Measurements from ENCODE around the gene KRT3. TPM values are rescaled to one million over a fixed set of nuclear protein-coding genes. Genes with fewer than 3 reads are reported as not detected.
A peak's percentile ranks its signal among the peaks of the same experiment; 100 is the strongest.

The KRT3 gene
- total and polyA plus RNA-seq, 9 of the 15 experiments (the other 6 are each of a cell fraction or from before 2014, with no cell fraction given): not detected

DNA sequence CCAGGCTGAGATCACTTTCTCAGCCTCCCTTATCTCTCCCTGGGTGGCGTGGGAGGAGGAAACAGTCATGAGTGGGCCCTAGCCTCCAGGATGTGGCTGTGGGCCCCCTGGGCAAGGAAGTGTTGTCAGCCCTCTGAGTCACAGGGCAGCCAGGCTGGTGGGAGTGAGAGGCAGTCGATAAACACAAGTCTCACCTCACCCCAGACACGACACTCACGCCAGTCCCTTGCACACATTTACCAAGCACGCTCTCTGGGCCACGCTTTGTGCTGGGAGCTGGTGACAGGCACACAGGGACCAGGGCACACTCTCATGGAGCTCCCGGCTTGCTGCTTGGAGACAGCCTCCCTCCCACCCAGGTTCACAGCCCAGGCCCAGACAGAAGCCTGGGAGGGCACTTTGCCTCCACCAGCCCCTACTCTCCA, 40.1 kb upstream of the KRT3 start (continued):
- TF ChIP-seq ZBTB26 (CRISPR knock-in tag; IDR thresholded peaks at IDR 0.05) (no peak), CREB1 (IDR thresholded peaks at IDR 0.05) (no peak), CREB1 (CRISPR knock-in tag; IDR thresholded peaks at IDR 0.05) (no peak), ZSCAN32 (CRISPR knock-in tag; IDR thresholded peaks at IDR 0.05) (no peak), GABPA (tag; conservative IDR thresholded peaks at IDR 0.05; ENCODE audit: low read depth) (peak; percentile 61), MAFF (IDR thresholded peaks at IDR 0.05; ENCODE audit: low read length) (no peak), FOXP1 (CRISPR knock-in tag; IDR thresholded peaks at IDR 0.05) (no peak), XRCC3 (IDR thresholded peaks at IDR 0.05) (no peak), CEBPZ (IDR thresholded peaks at IDR 0.05; ENCODE audit: borderline replicate concordance, low read depth, low read length) (no peak), ESRRA (IDR thresholded peaks at IDR 0.05; ENCODE audit: borderline replicate concordance, low read depth) (no peak)
- TF ChIP-seq, protein P1, sequence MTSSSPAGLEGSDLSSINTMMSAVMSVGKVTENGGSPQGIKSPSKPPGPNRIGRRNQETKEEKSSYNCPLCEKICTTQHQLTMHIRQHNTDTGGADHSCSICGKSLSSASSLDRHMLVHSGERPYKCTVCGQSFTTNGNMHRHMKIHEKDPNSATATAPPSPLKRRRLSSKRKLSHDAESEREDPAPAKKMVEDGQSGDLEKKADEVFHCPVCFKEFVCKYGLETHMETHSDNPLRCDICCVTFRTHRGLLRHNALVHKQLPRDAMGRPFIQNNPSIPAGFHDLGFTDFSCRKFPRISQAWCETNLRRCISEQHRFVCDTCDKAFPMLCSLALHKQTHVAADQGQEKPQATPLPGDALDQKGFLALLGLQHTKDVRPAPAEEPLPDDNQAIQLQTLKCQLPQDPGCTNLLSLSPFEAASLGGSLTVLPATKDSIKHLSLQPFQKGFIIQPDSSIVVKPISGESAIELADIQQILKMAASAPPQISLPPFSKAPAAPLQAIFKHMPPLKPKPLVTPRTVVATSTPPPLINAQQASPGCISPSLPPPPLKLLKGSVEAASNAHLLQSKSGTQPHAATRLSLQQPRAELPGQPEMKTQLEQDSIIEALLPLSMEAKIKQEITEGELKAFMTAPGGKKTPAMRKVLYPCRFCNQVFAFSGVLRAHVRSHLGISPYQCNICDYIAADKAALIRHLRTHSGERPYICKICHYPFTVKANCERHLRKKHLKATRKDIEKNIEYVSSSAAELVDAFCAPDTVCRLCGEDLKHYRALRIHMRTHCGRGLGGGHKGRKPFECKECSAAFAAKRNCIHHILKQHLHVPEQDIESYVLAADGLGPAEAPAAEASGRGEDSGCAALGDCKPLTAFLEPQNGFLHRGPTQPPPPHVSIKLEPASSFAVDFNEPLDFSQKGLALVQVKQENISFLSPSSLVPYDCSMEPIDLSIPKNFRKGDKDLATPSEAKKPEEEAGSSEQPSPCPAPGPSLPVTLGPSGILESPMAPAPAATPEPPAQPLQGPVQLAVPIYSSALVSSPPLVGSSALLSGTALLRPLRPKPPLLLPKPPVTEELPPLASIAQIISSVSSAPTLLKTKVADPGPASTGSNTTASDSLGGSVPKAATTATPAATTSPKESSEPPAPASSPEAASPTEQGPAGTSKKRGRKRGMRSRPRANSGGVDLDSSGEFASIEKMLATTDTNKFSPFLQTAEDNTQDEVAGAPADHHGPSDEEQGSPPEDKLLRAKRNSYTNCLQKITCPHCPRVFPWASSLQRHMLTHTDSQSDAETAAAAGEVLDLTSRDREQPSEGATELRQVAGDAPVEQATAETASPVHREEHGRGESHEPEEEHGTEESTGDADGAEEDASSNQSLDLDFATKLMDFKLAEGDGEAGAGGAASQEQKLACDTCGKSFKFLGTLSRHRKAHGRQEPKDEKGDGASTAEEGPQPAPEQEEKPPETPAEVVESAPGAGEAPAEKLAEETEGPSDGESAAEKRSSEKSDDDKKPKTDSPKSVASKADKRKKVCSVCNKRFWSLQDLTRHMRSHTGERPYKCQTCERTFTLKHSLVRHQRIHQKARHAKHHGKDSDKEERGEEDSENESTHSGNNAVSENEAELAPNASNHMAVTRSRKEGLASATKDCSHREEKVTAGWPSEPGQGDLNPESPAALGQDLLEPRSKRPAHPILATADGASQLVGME (CRISPR knock-in tag; IDR thresholded peaks at IDR 0.05): no peak
